Loucy (cell line): ENCODE results near the gene ERICH6.

Source experiments
- H2AFZ ChIP-seq: fragments of 200-600 bp; sonication (generic); 2 replicates; pipeline ENCODE4 v1.6.0; 2016; ENCODE audit warnings: antibody characterized with exemption, mild to moderate bottlenecking, low read length, moderate library complexity
- H3F3A ChIP-seq: fragments of 200-600 bp; 2 replicates; pipeline ENCODE4 v1.6.0; 2016; ENCODE audit warnings: antibody characterized with exemption, low read depth, mild to moderate bottlenecking
- H3K27me3 ChIP-seq: fragments of 200-600 bp; sonication (generic); 2 replicates; pipeline ENCODE4 v1.6.1; 2014; ENCODE audit warnings: low read length, mild to moderate bottlenecking; ENCODE audit not compliant: insufficient read depth, poor library complexity, severe bottlenecking
- H3K36me3 ChIP-seq: fragments of 200-600 bp; sonication (generic); 2 replicates; pipeline ENCODE4 v1.6.1; 2016; ENCODE audit warnings: low read length; ENCODE audit not compliant: insufficient read depth
- H3K4me1 ChIP-seq: fragments of 200-600 bp; sonication (generic); 2 replicates; pipeline ENCODE4 v1.5.1; 2014; ENCODE audit warnings: low read length, mild to moderate bottlenecking; ENCODE audit not compliant: insufficient read depth, poor library complexity, severe bottlenecking
- H3K4me2 ChIP-seq: fragments of 200-600 bp; sonication (generic); 2 replicates; pipeline ENCODE4 v1.6.0; 2014; ENCODE audit warnings: antibody characterized with exemption, low read length, low read depth, mild to moderate bottlenecking; ENCODE audit not compliant: poor library complexity, severe bottlenecking
- H3K4me3 ChIP-seq: fragments of 200-600 bp; sonication (generic); 2 replicates; pipeline ENCODE4 v1.5.1; 2014; ENCODE audit warnings: low read length, mild to moderate bottlenecking, mixed read lengths; ENCODE audit not compliant: poor library complexity, severe bottlenecking
- H3K79me2 ChIP-seq: fragments of 200-600 bp; sonication (generic); 2 replicates; pipeline ENCODE4 v1.6.1; 2014; ENCODE audit warnings: low read length; ENCODE audit not compliant: insufficient read depth
- H3K9ac ChIP-seq: fragments of 200-600 bp; sonication (generic); 2 replicates; pipeline ENCODE4 v1.6.0; 2014; ENCODE audit warnings: mild to moderate bottlenecking, low read depth, low read length, moderate library complexity; ENCODE audit not compliant: poor library complexity, severe bottlenecking
- H3K9me2 ChIP-seq: fragments of 200-600 bp; sonication (generic); replicated peaks from 2 replicates; pipeline ENCODE4 v1.6.1; 2016; ENCODE audit warnings: low read depth, low read length, mixed read lengths
- H3K9me3 ChIP-seq: fragments of 200-600 bp; sonication (generic); 2 replicates; pipeline ENCODE4 v1.6.1; 2014; ENCODE audit warnings: mild to moderate bottlenecking, antibody characterized with exemption, low read length, low read depth; ENCODE audit not compliant: insufficient read depth
- H4K20me1 ChIP-seq: fragments of 200-600 bp; sonication (generic); 2 replicates; pipeline ENCODE4 v1.6.0; 2014; ENCODE audit warnings: antibody characterized with exemption, low read length, mild to moderate bottlenecking; ENCODE audit not compliant: insufficient read depth, poor library complexity, severe bottlenecking
- EZH2phosphoT487 ChIP-seq: fragments of 200-600 bp; IDR thresholded peaks from 2 replicates; pipeline ENCODE4 v1.6.1; 2018; ENCODE audit warnings: antibody characterized with exemption, mild to moderate bottlenecking, moderate library complexity, borderline replicate concordance
- TF ChIP-seq, protein P1 (sequence below): fragments of 200-600 bp; sonication (generic); conservative IDR thresholded peaks from 2 replicates; pipeline ENCODE4 v1.5.1; 2014; ENCODE audit warnings: mild to moderate bottlenecking, antibody characterized with exemption, low read length

The ERICH6 gene

GRCh38 chr3:150609988-150610387 is 93.7 kb downstream of the ERICH6 start:
- H3K4me3 ChIP-seq, result peak overlapping the region; percentile 73
- H3K79me2 ChIP-seq, result peaks cover 94% of the 10 kb centered on the region
- TF ChIP-seq, protein P1, sequence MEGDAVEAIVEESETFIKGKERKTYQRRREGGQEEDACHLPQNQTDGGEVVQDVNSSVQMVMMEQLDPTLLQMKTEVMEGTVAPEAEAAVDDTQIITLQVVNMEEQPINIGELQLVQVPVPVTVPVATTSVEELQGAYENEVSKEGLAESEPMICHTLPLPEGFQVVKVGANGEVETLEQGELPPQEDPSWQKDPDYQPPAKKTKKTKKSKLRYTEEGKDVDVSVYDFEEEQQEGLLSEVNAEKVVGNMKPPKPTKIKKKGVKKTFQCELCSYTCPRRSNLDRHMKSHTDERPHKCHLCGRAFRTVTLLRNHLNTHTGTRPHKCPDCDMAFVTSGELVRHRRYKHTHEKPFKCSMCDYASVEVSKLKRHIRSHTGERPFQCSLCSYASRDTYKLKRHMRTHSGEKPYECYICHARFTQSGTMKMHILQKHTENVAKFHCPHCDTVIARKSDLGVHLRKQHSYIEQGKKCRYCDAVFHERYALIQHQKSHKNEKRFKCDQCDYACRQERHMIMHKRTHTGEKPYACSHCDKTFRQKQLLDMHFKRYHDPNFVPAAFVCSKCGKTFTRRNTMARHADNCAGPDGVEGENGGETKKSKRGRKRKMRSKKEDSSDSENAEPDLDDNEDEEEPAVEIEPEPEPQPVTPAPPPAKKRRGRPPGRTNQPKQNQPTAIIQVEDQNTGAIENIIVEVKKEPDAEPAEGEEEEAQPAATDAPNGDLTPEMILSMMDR, result no peak
- TF ChIP-seq EZH2phosphoT487, result no peak
- peaks cover 83% of the 10 kb centered on the region for H4K20me1 ChIP-seq
- H3K27me3 ChIP-seq, result no peaks in the 10 kb centered on the region
- H3K9ac ChIP-seq, result peak overlapping the region; percentile 55
- H3K9me2 ChIP-seq, result no peaks in the 10 kb centered on the region
- H3K36me3 ChIP-seq, result peaks cover 26% of the 10 kb centered on the region
- no peaks in the 10 kb centered on the region for H3K9me3 ChIP-seq
- H2AFZ ChIP-seq, result no peak overlapping the region
- 0 out of 2 replicates have a peak, but pooled peaks cover 5% of the 10 kb centered on the region for H3F3A ChIP-seq
- peaks cover 66% of the 10 kb centered on the region for H3K4me1 ChIP-seq
- peak overlapping the region; percentile 93 for H3K4me2 ChIP-seq
